Prostate gland (tissue), 2 donors: ENCODE measurements around the gene MKNK1.

ENCODE experiments used
- CTCF ChIP-seq, 4 experiments: fragments of 200-600 bp in 2 of 4; fragments of 450-650 bp in 2 of 4; sonication (generic) in 2 of 4; IDR thresholded peaks; 1 replicate in 3 of 4; 2 replicates in 1 of 4; pipeline ENCODE4 v1.5.1; 2016 to 2019; ENCODE audit warnings: antibody characterized with exemption in 4 of 4, mild to moderate bottlenecking in 2 of 4, moderate library complexity in 2 of 4
- POLR2A ChIP-seq: fragments of 450-650 bp; IDR thresholded peaks from one replicate; pipeline ENCODE4 v1.6.1; 2016; ENCODE audit warnings: antibody characterized with exemption, mild to moderate bottlenecking
- POLR2AphosphoS5 ChIP-seq: sonication (generic); formaldehyde crosslinking; IDR thresholded peaks from one replicate; pipeline ENCODE4 v1.6.1; 2017; ENCODE audit warnings: antibody characterized with exemption

GRCh38 chr1:46575778-46576177 is 28.3 kb downstream of the MKNK1 start:
- no peak for TF ChIP-seq CTCF (IDR thresholded peaks at IDR 0.05)
- no peak for TF ChIP-seq POLR2A
- TF ChIP-seq POLR2AphosphoS5, result no peak
